Measurements from ENCODE around the gene NEXN. TPM values are rescaled to one million over a fixed set of nuclear protein-coding genes. Genes with fewer than 3 reads are reported as not detected.

The NEXN gene
- total RNA-seq, 1 experiment from 2014 or later = 0.15 TPM

Other genes starting within 250 kb of the NEXN start
- 48.9 TPM for gene ZZZ3, start 206.0 kb upstream of the NEXN start, total RNA-seq (2021; ENCODE audit: unreplicated experiment)
- gene USP33, start 128.8 kb upstream of the NEXN start, total RNA-seq (2021; ENCODE audit: unreplicated experiment) = 46.1 TPM
- gene MIGA1, start 109.0 kb upstream of the NEXN start, total RNA-seq (2021; ENCODE audit: unreplicated experiment) = 9.6 TPM
- 125 TPM for gene FUBP1, start 90.4 kb downstream of the NEXN start, total RNA-seq (2021; ENCODE audit: unreplicated experiment)
- gene DNAJB4, start 116.3 kb downstream of the NEXN start, total RNA-seq (2021; ENCODE audit: unreplicated experiment) = 26.0 TPM
- gene GIPC2, start 157.3 kb downstream of the NEXN start, total RNA-seq (2021; ENCODE audit: unreplicated experiment) = 0.07 TPM